Sigmoid colon (tissue), 7 donors: ENCODE measurements around the gene GPC6. TPM values are rescaled to one million over a fixed set of nuclear protein-coding genes. Genes with fewer than 3 reads are reported as not detected.
"Not testable (repeated sequence)": the region's sequence is repeated elsewhere in the genome, so short reads cannot be mapped to it uniquely, and the experiment has no call there.

Experiments used
- DNase-seq: peaks from one replicate; pipeline ENCODE4 v3.0.0-alpha.2; 2019
- H3K27ac ChIP-seq, 4 donors: fragments of 200-600 bp; sonication (generic); one replicate each; pipeline ENCODE4 v1.5.1; 2016 to 2019; ENCODE audit warnings: mild to moderate bottlenecking in 1 of 4
- H3K27me3 ChIP-seq, 3 donors: fragments of 200-600 bp; sonication (generic); one replicate each; pipeline ENCODE4 v1.5.1; 2019; ENCODE audit warnings: mild to moderate bottlenecking in 1 of 3
- H3K36me3 ChIP-seq, 4 donors: fragments of 200-600 bp; sonication (generic); one replicate each; pipeline ENCODE4 v1.5.1; 2016 to 2019
- H3K4me1 ChIP-seq, 4 donors: fragments of 200-600 bp; sonication (generic); one replicate each; pipeline ENCODE4 v1.5.1; 2017 to 2019
- H3K4me3 ChIP-seq, 4 donors: fragments of 200-600 bp; sonication (generic); one replicate each; pipeline ENCODE4 v1.5.1; 2017 to 2019; ENCODE audit warnings: mild to moderate bottlenecking in 2 of 4, moderate library complexity in 1 of 4
- H3K9me3 ChIP-seq, 4 donors: fragments of 200-600 bp in 3 of 4; sonication (generic) in 3 of 4; one replicate each; pipeline versions ENCODE4 v1.5.1 to v1.6.1; 2013 to 2019
- CTCF ChIP-seq, 4 experiments: fragments of 450-650 bp in 3 of 4; fragments of 200-600 bp in 1 of 4; IDR thresholded peaks; one replicate each; pipeline ENCODE4 v1.5.1; 2016 to 2019; ENCODE audit warnings: antibody characterized with exemption in 4 of 4, mild to moderate bottlenecking in 3 of 4, moderate library complexity in 2 of 4
- EP300 ChIP-seq, 4 donors: sonication (generic); formaldehyde crosslinking; IDR thresholded peaks; one replicate each; pipeline ENCODE4 v1.6.1; 2017; ENCODE audit warnings: antibody characterized with exemption in 4 of 4
- POLR2A ChIP-seq, 2 donors: fragments of 450-650 bp; IDR thresholded peaks; one replicate each; pipeline ENCODE4 v1.6.1; 2016; ENCODE audit warnings: antibody characterized with exemption in 2 of 2, mild to moderate bottlenecking in 2 of 2, moderate library complexity in 2 of 2
- POLR2AphosphoS5 ChIP-seq, 4 donors: sonication (generic); formaldehyde crosslinking; IDR thresholded peaks; one replicate each; pipeline ENCODE4 v1.6.1; 2017; ENCODE audit warnings: antibody characterized with exemption in 4 of 4
- WGBS, 2 donors: extraction: QIAGEN DNeasy Blood & Tissue Kit; methylation state at CpG; one replicate each; pipeline ENCODE4 v1.1.7; 2013; 5-methylcytosine and 5-hydroxymethylcytosine counted together
- intact Hi-C: fragments of 100-400 bp; cut with DNase I; formaldehyde crosslinking; loops from one replicate; pipeline ENCODE4 v1.15.1; 2023
- polyA plus RNA-seq, 3 donors: library from polyadenylated mRNA; stranded (reverse); fragments of 200-250 nt; gene quantifications; one replicate each; pipeline ENCODE4 v1.2.3, GENCODE V29; 2013
- total RNA-seq, 4 donors: library from RNA; depleted of rRNA; stranded (reverse); fragments of >200 nt; gene quantifications; one replicate each; pipeline ENCODE4 v1.1.0, GENCODE V29; 2016
- donor health status: healthy with polysubstance abuse.
- donor health status: Bipolar disorder and iron deficiency.
- donor health status: healthy.

Gene GPC6
- total and polyA plus RNA-seq, 7 donors: 0.23 to 27.5 (median 14.4) TPM

DNA sequence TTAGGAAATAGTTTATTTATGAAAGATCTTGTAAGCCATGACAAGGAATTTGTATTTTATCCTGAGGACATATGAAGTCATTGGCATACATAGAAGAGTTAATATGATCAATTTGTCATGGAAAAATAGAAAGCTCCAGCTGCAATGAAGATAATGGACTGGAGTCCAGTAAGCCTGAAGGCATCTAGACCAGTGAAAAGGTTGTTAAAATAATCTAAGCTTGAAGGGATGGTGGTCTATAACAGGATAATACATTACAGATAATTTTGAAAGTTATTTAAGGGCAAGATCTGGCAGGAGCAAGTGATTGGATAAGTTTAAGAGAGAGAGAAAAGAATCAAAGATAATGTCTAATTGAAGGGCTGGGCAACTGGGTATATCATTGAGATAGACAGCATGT lies 224.2 kb downstream of the GPC6 start:
- no peak for DNase-seq
- intact Hi-C loops: no loop called here
- no peak overlapping the region for H3K4me3 ChIP-seq
- H3K9me3 ChIP-seq: no peaks in the 10 kb centered on the region
- no peaks in the 10 kb centered on the region for H3K36me3 ChIP-seq
- no peaks in the 10 kb centered on the region for H3K4me1 ChIP-seq
- H3K27me3 ChIP-seq: no peaks in the 10 kb centered on the region
- H3K27ac ChIP-seq: no peak overlapping the region
- TF ChIP-seq EP300 (IDR thresholded peaks at IDR 0.05) (no peak), CTCF (IDR thresholded peaks at IDR 0.05) (no peak), POLR2A (IDR thresholded peaks at IDR 0.05) (no peak)

- 82 to 95% methylated on average over 36 of the region's 36 CpGs for WGBS, 2 donors
- H3K9me3 ChIP-seq, H3K27me3 ChIP-seq, H3K4me1 ChIP-seq, DNase-seq, H3K27ac ChIP-seq, intact Hi-C loops, H3K36me3 ChIP-seq, H3K4me3 ChIP-seq: not testable (repeated sequence)
Observed at GRCh38 chr13:93454676-93455235, 228.1 kb downstream of the GPC6 start.

DNA sequence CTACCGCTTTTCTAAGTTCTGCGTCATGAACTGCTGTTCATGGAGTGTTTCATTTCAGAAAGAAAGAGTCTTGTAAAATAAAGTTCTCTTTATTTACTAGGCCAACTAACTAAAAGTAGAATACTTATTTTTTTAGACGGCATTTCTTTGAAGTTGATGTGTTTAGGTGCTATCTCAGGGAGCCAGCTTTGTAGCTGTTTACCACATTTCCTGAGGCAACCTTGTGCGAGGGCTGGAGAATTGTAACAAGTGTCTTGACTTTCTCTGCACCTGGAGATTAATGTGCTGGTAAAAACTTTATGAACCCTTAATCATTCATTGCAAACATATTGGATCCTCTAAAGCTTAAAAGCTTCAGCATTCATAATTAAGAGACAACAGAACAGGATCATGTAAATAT lies 229.3 kb downstream of the GPC6 start:
- WGBS, 2 donors: 73 to 81% methylated on average over 4 of the region's 4 CpGs
- intact Hi-C loops: no loop called here
- no peak overlapping the region for H3K4me3 ChIP-seq

DNA sequence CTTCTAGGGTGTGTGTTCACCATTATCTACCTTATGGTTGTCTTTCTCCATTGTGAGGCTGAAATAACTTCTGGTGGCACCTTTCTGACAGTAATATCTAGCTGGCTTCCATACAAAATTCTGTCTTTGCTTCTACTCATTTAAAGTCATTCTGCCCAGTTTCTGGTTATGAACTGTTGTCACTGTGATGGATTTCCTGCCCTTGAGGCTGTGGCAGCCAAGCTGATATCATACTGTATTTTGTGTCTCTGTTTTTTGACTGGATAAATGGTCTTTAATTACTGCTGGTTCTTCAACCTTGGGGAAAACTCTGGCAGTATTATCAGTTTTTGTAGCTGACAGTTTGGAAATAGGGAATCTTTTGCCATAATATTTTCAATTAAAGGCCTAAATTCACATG lies 233.4 kb downstream of the GPC6 start:
- no peaks in the 10 kb centered on the region for H3K27me3 ChIP-seq
- intact Hi-C loops: no loop called here
- H3K36me3 ChIP-seq: no peaks in the 10 kb centered on the region
- no peak overlapping the region for H3K27ac ChIP-seq
- no peak for DNase-seq
- H3K9me3 ChIP-seq: no peaks in the 10 kb centered on the region
- no peak overlapping the region for H3K4me3 ChIP-seq
- no peaks in the 10 kb centered on the region for H3K4me1 ChIP-seq
- TF ChIP-seq CTCF (IDR thresholded peaks at IDR 0.05) (no peak), EP300 (IDR thresholded peaks at IDR 0.05) (no peak), POLR2A (IDR thresholded peaks at IDR 0.05) (no peak), POLR2AphosphoS5 (IDR thresholded peaks at IDR 0.05) (no peak)

More for the DNA sequence above, 229.3 kb downstream of the GPC6 start:
- no peaks in the 10 kb centered on the region for H3K9me3 ChIP-seq
- TF ChIP-seq POLR2AphosphoS5 (IDR thresholded peaks at IDR 0.05): no peak
- no peak for TF ChIP-seq POLR2A (IDR thresholded peaks at IDR 0.05)
- TF ChIP-seq EP300 (IDR thresholded peaks at IDR 0.05): no peak
- no peak for TF ChIP-seq CTCF (IDR thresholded peaks at IDR 0.05)
- no peak overlapping the region for H3K27ac ChIP-seq
- H3K4me1 ChIP-seq: no peaks in the 10 kb centered on the region
- H3K27me3 ChIP-seq: no peaks in the 10 kb centered on the region
- H3K36me3 ChIP-seq: no peaks in the 10 kb centered on the region
- DNase-seq: no peak

GRCh38 chr13:93462151-93462550 lies 235.5 kb downstream of the GPC6 start:
- no peaks in the 10 kb centered on the region for H3K4me1 ChIP-seq
- H3K27ac ChIP-seq: no peak overlapping the region
- intact Hi-C loops: no loop called here
- TF ChIP-seq CTCF (IDR thresholded peaks at IDR 0.05) (no peak), POLR2A (IDR thresholded peaks at IDR 0.05) (no peak), EP300 (IDR thresholded peaks at IDR 0.05) (no peak), POLR2AphosphoS5 (IDR thresholded peaks at IDR 0.05) (no peak)
- H3K4me3 ChIP-seq: no peak overlapping the region
- no peak for DNase-seq
- no peaks in the 10 kb centered on the region for H3K9me3 ChIP-seq
- H3K36me3 ChIP-seq: no peaks in the 10 kb centered on the region
- H3K27me3 ChIP-seq: no peaks in the 10 kb centered on the region
- 87 to 89% methylated on average over 3 of the region's 3 CpGs for WGBS, 2 donors
